Heart left ventricle (tissue), 13 donors: Measurements from ENCODE around the gene ITGB1BP2.

Experiments
- CTCF ChIP-seq, 12 donors: fragments of 200-600 bp; sonication (generic) in 4 of 12; IDR thresholded peaks; one replicate each; pipeline versions ENCODE4 v1.5.0 to v1.8.0; 2018 to 2022; ENCODE audit warnings: antibody characterized with exemption in 12 of 12, mild to moderate bottlenecking in 5 of 12
- POLR2A ChIP-seq, 2 donors: fragments of 450-650 bp; IDR thresholded peaks; one replicate each; pipeline ENCODE4 v1.6.1; 2017; ENCODE audit warnings: antibody characterized with exemption in 2 of 2, mild to moderate bottlenecking in 2 of 2, moderate library complexity in 2 of 2
- donor health status: ischemic (EF 13 %, LVEDD 7.1; RV severe dilation, severe dysfunction).
- donor health status: DM: no; HTN: yes; CAD: no.
- donor health status: DM: no; HTN: no; CAD: no.
- donor health status: ischemic (EF 25% LVEDD 6.9; RV normal size, moderate dysfunction).
- donor health status: ischemic (EF 25% LVEDD 5.7; RV mildly dilated, moderate dysfunction).
- donor health status: ischemic (EF 35%, LVEDD 5.7; RV mildly dilated, moderate dysfunction).
- donor health status: nonischemic (EF 11% LVEDD 7.7; RV severe dilation, severe dysfunction).
- donor health status: DM: yes; HTN: yes; CAD: no.
- donor health status: PGD.
- donor health status: ischemic (EF 29% LVEDD 5.4; RV normal size, mild dysfunction).
- donor health status: nonischemic (EF 23%, LVEDD 6.1; RV moderate dilation, normal function).

GRCh38 chrX:71302461-71303213 lies 1.1 kb downstream of the ITGB1BP2 start:
- TF ChIP-seq CTCF (IDR thresholded peaks at IDR 0.05) (no peak), POLR2A (IDR thresholded peaks at IDR 0.05) (no peak)
